ENCODE data around the gene USP28.
"Not testable (repeated sequence)": the region's sequence is repeated elsewhere in the genome, so short reads cannot be mapped to it uniquely, and the experiment has no call there.

USP28 gene

GRCh38 chr11:113879446-113879845 lies 4.1 kb upstream of the USP28 start:
- not testable (repeated sequence) for DNase-seq (ENCODE audit: low read depth, low spot score)

GRCh38 chr11:113877670-113878055 lies 2.3 kb upstream of the USP28 start:
- no peak for DNase-seq (ENCODE audit: low read depth, low spot score)

GRCh38 chr11:113876798-113877669 lies 1.7 kb upstream of the USP28 start:
- no peak for DNase-seq (ENCODE audit: low read depth, low spot score)

- no peak for DNase-seq (ENCODE audit: low read depth, low spot score)
These were observed 864 bp upstream of the USP28 start for GRCh38 chr11:113876074-113876797.

- DNase-seq (ENCODE audit: low read depth, low spot score): no peak
These were observed 665 bp downstream of the USP28 start for GRCh38 chr11:113874581-113875233.

- no peak for DNase-seq (ENCODE audit: low read depth, low spot score)
These were observed 1.3 kb downstream of the USP28 start for GRCh38 chr11:113874096-113874495.

GRCh38 chr11:113873236-113873626 lies 2.1 kb downstream of the USP28 start:
- no peak for DNase-seq (ENCODE audit: low read depth, low spot score)

- DNase-seq (ENCODE audit: low read depth, low spot score): no peak
These were observed 4.0 kb downstream of the USP28 start for GRCh38 chr11:113871336-113871735.

- DNase-seq (ENCODE audit: low read depth, low spot score): no peak
These were observed 7.4 kb downstream of the USP28 start for GRCh38 chr11:113867843-113868503.

GRCh38 chr11:113865873-113866272 lies 9.5 kb downstream of the USP28 start:
- DNase-seq (ENCODE audit: low read depth, low spot score): no peak

GRCh38 chr11:113864410-113864809 lies 11.0 kb downstream of the USP28 start:
- DNase-seq (ENCODE audit: low read depth, low spot score): no peak

- no peak for DNase-seq (ENCODE audit: low read depth, low spot score)
These were observed 12.9 kb downstream of the USP28 start for GRCh38 chr11:113862435-113862834.

GRCh38 chr11:113859665-113860064 lies 15.7 kb downstream of the USP28 start:
- no peak for DNase-seq (ENCODE audit: low read depth, low spot score)

GRCh38 chr11:113856966-113857759 lies 18.2 kb downstream of the USP28 start:
- DNase-seq (ENCODE audit: low read depth, low spot score): no peak

- no peak for DNase-seq (ENCODE audit: low read depth, low spot score)
These were observed 19.6 kb downstream of the USP28 start for GRCh38 chr11:113855803-113856202.

- DNase-seq (ENCODE audit: low read depth, low spot score): no peak
These were observed 25.2 kb downstream of the USP28 start for GRCh38 chr11:113850188-113850587.

GRCh38 chr11:113849713-113850112 lies 25.7 kb downstream of the USP28 start:
- no peak for DNase-seq (ENCODE audit: low read depth, low spot score)

GRCh38 chr11:113847580-113847979 lies 27.8 kb downstream of the USP28 start:
- no peak for DNase-seq (ENCODE audit: low read depth, low spot score)

- no peak for DNase-seq (ENCODE audit: low read depth, low spot score)
These were observed 28.3 kb downstream of the USP28 start for GRCh38 chr11:113847111-113847510.

GRCh38 chr11:113841691-113842090 lies 33.7 kb downstream of the USP28 start:
- DNase-seq (ENCODE audit: low read depth, low spot score): no peak

Data from brain pericyte (primary cell).